Kasumi-1 (cell line): Measurements from ENCODE around the gene CCL11.

Experiments used
- DNase-seq, 2 experiments: peaks; one replicate each; lab custom pipeline; 2025; lab: John Stamatoyannopoulos, UW

The CCL11 gene

GRCh38 chr17:34257299-34257985, 28.1 kb upstream of the CCL11 start:
- DNase-seq, result no peak

- no peak for DNase-seq
These were observed 27.6 kb upstream of the CCL11 start for GRCh38 chr17:34257986-34258326.

GRCh38 chr17:34259146-34259545, 26.4 kb upstream of the CCL11 start:
- DNase-seq, result no peak

GRCh38 chr17:34260861-34261260, 24.7 kb upstream of the CCL11 start:
- no peak for DNase-seq

- no peak for DNase-seq
These were observed 23.8 kb upstream of the CCL11 start for GRCh38 chr17:34261568-34262337.

GRCh38 chr17:34265711-34266110, 19.8 kb upstream of the CCL11 start:
- no peak for DNase-seq

- no peak for DNase-seq
These were observed 15.6 kb upstream of the CCL11 start, which contains the start of gene CCL7 for GRCh38 chr17:34269969-34270368. TSS of gene CCL7 (plus strand) at chr17:34270221. CDS start at chr17:34270291, 70 bp downstream.

- no peak for DNase-seq
These were observed 9.7 kb upstream of the CCL11 start for GRCh38 chr17:34275881-34276280.

GRCh38 chr17:34276826-34277225, 8.7 kb upstream of the CCL11 start:
- no peak for DNase-seq

GRCh38 chr17:34283571-34283970, 2.0 kb upstream of the CCL11 start:
- no peak for DNase-seq

- DNase-seq, result no peak
These were observed 2.3 kb downstream of the CCL11 start for GRCh38 chr17:34287875-34288274.

GRCh38 chr17:34290586-34290985, 5.0 kb downstream of the CCL11 start:
- no peak for DNase-seq

- no peak for DNase-seq
These were observed 6.3 kb downstream of the CCL11 start for GRCh38 chr17:34291721-34292348.

- no peak for DNase-seq
These were observed 13.5 kb downstream of the CCL11 start for GRCh38 chr17:34299027-34299426.

- no peak for DNase-seq
These were observed 14.5 kb downstream of the CCL11 start for GRCh38 chr17:34299956-34300577.

- DNase-seq, result no peak
These were observed 15.3 kb downstream of the CCL11 start for GRCh38 chr17:34300652-34301370.

GRCh38 chr17:34301986-34302385, 16.4 kb downstream of the CCL11 start:
- no peak for DNase-seq

- no peak for DNase-seq
These were observed 17.1 kb downstream of the CCL11 start for GRCh38 chr17:34302636-34303035.

GRCh38 chr17:34303606-34304005, 18.1 kb downstream of the CCL11 start:
- no peak for DNase-seq

GRCh38 chr17:34305061-34305460, 19.5 kb downstream of the CCL11 start:
- no peak for DNase-seq

GRCh38 chr17:34305606-34306005, 20.1 kb downstream of the CCL11 start:
- no peak for DNase-seq

GRCh38 chr17:34306466-34306865, 20.9 kb downstream of the CCL11 start:
- peak; percentile 3 for DNase-seq
